HCT116 (cell line): Measurements from ENCODE around the gene RAB36. TPM values are rescaled to one million over a fixed set of nuclear protein-coding genes. Genes with fewer than 3 reads are reported as not detected.

Source experiments
- ATAC-seq: fragments of 200-7000 bp; cut with Tn5 transposase; 2 replicates; pipeline ENCODE4 v1.9.1; 2020; ENCODE audit warnings: mild to moderate bottlenecking, moderate library complexity
- BruUV-seq: library from RNA; stranded (reverse); fragments of 400-500 nt; replicated peaks from 2 replicates; lab custom pipeline; 2021; lab: Mats Ljungman, UMichigan
- CTCF ChIA-PET: fragments of 300-600 bp; sonication (Branson Sonifier 250); formaldehyde crosslinking; loops from one replicate; lab custom pipeline; 2021; ENCODE audit warnings: antibody characterized with exemption; lab: Charles Lee
- POLR2A ChIA-PET: fragments of 300-600, 350-600 bp; sonication (Branson Sonifier 250); formaldehyde crosslinking; loops from one replicate; lab custom pipeline; 2021; ENCODE audit warnings: antibody characterized with exemption; lab: Charles Lee
- RAD21 ChIA-PET, 2 experiments: fragments of 300-600 bp; sonication (Branson Sonifier 250); formaldehyde crosslinking; loops; one replicate each; lab custom pipeline; 2023; ENCODE audit warnings: low total read pairs in 2 of 2; ENCODE audit not compliant: uncharacterized antibody in 2 of 2, unreplicated experiment in 2 of 2, low non-redundant PET in 1 of 2; lab: Charles Lee
- DNase-seq: peaks from one replicate; pipeline ENCODE4 v3.0.0-alpha.2; 2010; ENCODE audit warnings: low read depth, low spot score
- H2AFZ ChIP-seq: fragments of 200-600 bp; shearing (Covaris generic), sonication (generic); 2 replicates; pipeline ENCODE4 v1.6.1; 2017; ENCODE audit warnings: low read depth, mixed run types, mixed read lengths, antibody characterized with exemption, low read length; ENCODE audit not compliant: poor library complexity, severe bottlenecking
- H3K27ac ChIP-seq: 2 replicates; pipeline ENCODE4 v1.5.1; 2012; ENCODE audit warnings: low read depth, low read length
- H3K27me3 ChIP-seq: fragments of 200-600 bp; sonication (generic); 2 replicates; pipeline ENCODE4 v1.6.1; 2016; ENCODE audit warnings: mixed run types, low read length, mixed read lengths; ENCODE audit not compliant: insufficient read depth
- H3K36me3 ChIP-seq, 2 experiments: fragments of 200-500 bp in 1 of 2; fragments of 200-600 bp in 1 of 2; sonication (Bioruptor generic) in 1 of 2; sonication (generic) in 1 of 2; 2 replicates each; pipeline versions ENCODE4 v1.5.1 to v1.6.1; 2014 to 2016; ENCODE audit warnings: low read length in 2 of 2, inconsistent platforms in 1 of 2, mixed read lengths in 1 of 2, mixed run types in 1 of 2; ENCODE audit not compliant: insufficient read depth in 2 of 2, control insufficient read depth in 1 of 2
- H3K4me1 ChIP-seq, 2 experiments: fragments of 200-600 bp in 1 of 2; sonication (generic) in 1 of 2; 2 replicates each; pipeline versions ENCODE4 v1.5.1 to v1.6.1; 2012 to 2017; ENCODE audit warnings: low read length in 2 of 2, inconsistent platforms in 1 of 2, mild to moderate bottlenecking in 1 of 2, mixed read lengths in 1 of 2, mixed run types in 1 of 2, moderate library complexity in 1 of 2; ENCODE audit not compliant: insufficient read depth in 2 of 2, control insufficient read depth in 1 of 2
- H3K4me2 ChIP-seq: fragments of 200-600 bp; sonication (generic); 2 replicates; pipeline ENCODE4 v1.6.1; 2017; ENCODE audit warnings: mixed run types, low read length, mixed read lengths
- H3K4me3 ChIP-seq, 2 experiments: fragments of 200-600 bp in 1 of 2; sonication (generic) in 1 of 2; replicated peaks in 1 of 2; 2 replicates each; pipeline ENCODE4 v1.5.1; 2011 to 2016; ENCODE audit warnings: low read length in 2 of 2, control low read depth in 1 of 2, low read depth in 1 of 2, mild to moderate bottlenecking in 1 of 2, mixed read lengths in 1 of 2, mixed run types in 1 of 2
- H3K79me2 ChIP-seq: fragments of 200-600 bp; sonication (generic); 2 replicates; pipeline ENCODE4 v1.6.1; 2017; ENCODE audit warnings: mild to moderate bottlenecking, mixed run types, low read length, moderate library complexity, mixed read lengths; ENCODE audit not compliant: insufficient read depth
- H3K9ac ChIP-seq: fragments of 200-600 bp; sonication (generic); 2 replicates; pipeline ENCODE4 v1.6.1; 2016; ENCODE audit warnings: low read length, mixed read lengths
- H3K9me2 ChIP-seq: fragments of 200-600 bp; sonication (generic), shearing (Covaris generic); 2 replicates; pipeline ENCODE4 v1.6.1; 2017; ENCODE audit warnings: mixed run types, mild to moderate bottlenecking, moderate library complexity; ENCODE audit not compliant: insufficient read depth
- H3K9me3 ChIP-seq, 2 experiments: fragments of 200-500 bp in 1 of 2; fragments of 200-600 bp in 1 of 2; sonication (Bioruptor generic) in 1 of 2; sonication (generic) in 1 of 2; 2 replicates each; pipeline ENCODE4 v1.6.1; 2014 to 2017; ENCODE audit warnings: low read length in 2 of 2, mixed read lengths in 2 of 2, inconsistent platforms in 1 of 2, low read depth in 1 of 2, mild to moderate bottlenecking in 1 of 2, mixed run types in 1 of 2, moderate library complexity in 1 of 2; ENCODE audit not compliant: control insufficient read depth in 1 of 2, insufficient read depth in 1 of 2
- H4K20me1 ChIP-seq: fragments of 200-600 bp; sonication (generic), shearing (Covaris generic); 2 replicates; pipeline ENCODE4 v1.6.1; 2017; ENCODE audit warnings: mixed run types, mild to moderate bottlenecking, moderate library complexity; ENCODE audit not compliant: insufficient read depth
- CBX3 ChIP-seq: IDR thresholded peaks from 2 replicates; pipeline ENCODE4 v1.6.1; 2012; ENCODE audit warnings: low read depth
- CEBPB ChIP-seq: IDR thresholded peaks from 2 replicates; pipeline ENCODE4 v1.6.1; 2012; ENCODE audit warnings: low read depth
- EGR1 ChIP-seq: IDR thresholded peaks from 2 replicates; pipeline ENCODE4 v1.6.1; 2012; ENCODE audit warnings: low read depth
- EZH2phosphoT487 ChIP-seq: fragments of 200-600 bp; IDR thresholded peaks from 2 replicates; pipeline ENCODE4 v1.6.1; 2018; ENCODE audit warnings: antibody characterized with exemption, borderline replicate concordance
- FOSL1 ChIP-seq: IDR thresholded peaks from 2 replicates; pipeline ENCODE4 v1.6.1; 2012; ENCODE audit warnings: low read depth
- JUND ChIP-seq: IDR thresholded peaks from 2 replicates; pipeline ENCODE4 v1.6.1; 2012
- POLR2AphosphoS5 ChIP-seq: IDR thresholded peaks from 2 replicates; pipeline ENCODE4 v1.6.1; 2011; ENCODE audit warnings: mild to moderate bottlenecking, low read depth, low read length, moderate library complexity
- SP1 ChIP-seq: IDR thresholded peaks from 2 replicates; pipeline ENCODE4 v1.6.1; 2012; ENCODE audit warnings: low read depth
- TCF7L2 ChIP-seq: IDR thresholded peaks from 2 replicates; pipeline ENCODE4 v1.7.0; 2011; ENCODE audit warnings: borderline replicate concordance, inconsistent platforms; ENCODE audit not compliant: insufficient read depth, insufficient read length; ENCODE audit errors: extremely low read depth
- ZFX ChIP-seq: fragments of 450-650 bp; IDR thresholded peaks from 2 replicates; pipeline ENCODE4 v1.6.1; 2017
- ZNF274 ChIP-seq: fragments of 200-500 bp; sonication (Bioruptor generic); IDR thresholded peaks from 2 replicates; pipeline ENCODE4 v1.6.1; 2014; ENCODE audit warnings: mild to moderate bottlenecking, low read depth, low read length, inconsistent platforms
- intact Hi-C: fragments of 100-400 bp; cut with micrococcal nuclease; formaldehyde crosslinking; loops from 2 replicates; pipeline ENCODE4 v1.10.0; 2022
- total RNA-seq: library from RNA; stranded (reverse); gene quantifications from one replicate; pipeline ENCODE4 v1.2.1, GENCODE V29; 2021; ENCODE audit not compliant: unreplicated experiment

The RAB36 gene
- total RNA-seq, 1 experiment from 2014 or later = 6.1 TPM

DNA sequence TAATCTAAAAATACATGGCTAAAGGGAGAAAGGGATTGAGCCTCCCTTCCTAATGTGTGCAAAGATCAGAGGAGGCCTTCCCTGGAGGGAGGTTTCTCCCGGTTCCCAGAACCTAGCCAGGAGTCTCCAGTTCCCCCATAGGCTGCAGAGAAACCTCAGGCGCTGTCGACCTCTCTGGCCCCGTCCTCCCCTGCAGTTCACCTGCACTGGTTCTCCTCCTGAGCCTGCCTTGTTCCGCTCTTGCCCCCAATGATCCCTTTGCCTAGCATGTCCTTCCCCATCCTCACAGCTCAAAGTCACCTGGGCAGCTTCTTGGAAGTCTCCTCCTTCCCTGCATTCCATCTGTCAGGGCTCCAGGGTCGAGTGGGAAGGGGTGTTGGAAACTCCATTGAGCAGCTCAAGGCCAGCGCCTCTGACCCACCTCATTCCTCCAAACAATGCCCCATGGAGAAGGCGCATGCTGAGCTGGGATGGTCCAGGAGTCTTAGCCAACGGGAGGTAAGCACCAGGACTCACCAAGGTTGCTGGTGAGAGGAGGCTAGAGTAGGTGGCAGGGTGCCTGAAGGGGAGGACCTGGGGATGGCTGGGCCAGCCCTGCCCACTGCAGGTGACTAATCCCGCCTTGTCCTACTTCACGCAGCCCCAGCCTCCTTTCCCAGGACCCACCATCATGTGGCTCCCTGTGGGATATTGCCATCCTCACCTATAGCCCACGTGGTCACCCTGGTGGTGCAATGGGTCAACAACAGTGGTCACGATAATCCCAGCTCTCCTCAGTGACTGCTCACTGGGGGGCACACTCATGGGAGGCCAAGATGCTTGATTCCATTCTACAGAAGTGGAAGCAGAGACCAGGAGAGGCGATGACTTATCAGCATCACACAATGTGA lies 18.9 kb upstream of the RAB36 start:
- no peaks in the 10 kb centered on the region for H3K27me3 ChIP-seq
- DNase-seq (no peak), ATAC-seq (0 out of 2 replicates have a peak, but pooled peaks have one; percentile 19)
- H3K27ac ChIP-seq = no peak overlapping the region
- BruUV-seq = no TSS peak
- no peaks in the 10 kb centered on the region for H4K20me1 ChIP-seq
- H3K4me3 ChIP-seq = no peak overlapping the region
- H3K9me3 ChIP-seq = no peaks in the 10 kb centered on the region
- no peak overlapping the region for H3K4me2 ChIP-seq
- H3K9me2 ChIP-seq = no peaks in the 10 kb centered on the region
- no peak overlapping the region for H3K9ac ChIP-seq
- ChIA-PET CTCF (interaction anchor here (5.7 kb wide), 1 partner anchor 168 kb away, joined by 174 read pairs; no protein-coding TSS in a partner anchor), RAD21 (interaction anchor here in 1 of 2 experiments (2.8 kb wide), 1 partner anchor 167 kb away, joined by 23 read pairs; no protein-coding TSS in a partner anchor), POLR2A (interaction anchor here (1.3 kb wide), 1 partner anchor 166 kb away, joined by 3 read pairs; no protein-coding TSS in a partner anchor)
- H3K4me1 ChIP-seq = 0 out of 4 replicates have a peak, but pooled peaks cover 0 to 2% of the 10 kb centered on the region in 2 experiments
- H2AFZ ChIP-seq = no peak overlapping the region
- TF ChIP-seq FOSL1 = no peak
- no peak for TF ChIP-seq CEBPB
- TF ChIP-seq ZNF274 = no peak
- no peak for TF ChIP-seq SP1
- no peak for TF ChIP-seq TCF7L2
- no peak for TF ChIP-seq POLR2AphosphoS5
- TF ChIP-seq ZFX = no peak
- no peak for TF ChIP-seq EZH2phosphoT487
- no peak for TF ChIP-seq JUND
- TF ChIP-seq CBX3 = no peak
- no peak for TF ChIP-seq EGR1
- H3K36me3 ChIP-seq = no peaks in the 10 kb centered on the region
- intact Hi-C loops = no loop called here
- no peaks in the 10 kb centered on the region for H3K79me2 ChIP-seq
